HCEC 1CT (cell line): ENCODE data around the gene ST3GAL6.
A peak's percentile ranks its signal among the peaks of the same experiment; 100 is the strongest.
"Not testable (repeated sequence)": the region's sequence is repeated elsewhere in the genome, so short reads cannot be mapped to it uniquely, and the experiment has no call there.

Experiments used
- DNase-seq: peaks from one replicate; pipeline ENCODE4 v3.0.0-alpha.2; 2017

The ST3GAL6 gene

DNA sequence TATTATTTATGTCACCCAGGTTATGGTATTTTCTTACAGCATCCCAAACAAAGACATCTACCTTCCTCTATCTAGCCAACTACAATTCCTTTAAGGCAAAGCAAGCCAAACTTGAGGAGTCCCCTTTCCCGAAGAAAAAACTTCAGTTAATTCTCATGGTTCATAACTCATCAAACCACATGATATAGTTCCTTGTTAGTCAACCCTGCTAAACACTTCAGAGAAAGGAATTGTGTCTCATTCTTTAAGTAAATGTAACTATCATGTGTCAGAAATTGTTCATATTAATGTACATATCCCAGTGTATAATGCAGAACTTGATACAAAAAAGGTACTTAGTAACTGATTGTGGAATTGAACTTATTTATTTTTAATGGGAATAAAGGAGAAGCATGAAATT is 44.4 kb downstream of the ST3GAL6 start:
- DNase-seq, result no peak

DNA sequence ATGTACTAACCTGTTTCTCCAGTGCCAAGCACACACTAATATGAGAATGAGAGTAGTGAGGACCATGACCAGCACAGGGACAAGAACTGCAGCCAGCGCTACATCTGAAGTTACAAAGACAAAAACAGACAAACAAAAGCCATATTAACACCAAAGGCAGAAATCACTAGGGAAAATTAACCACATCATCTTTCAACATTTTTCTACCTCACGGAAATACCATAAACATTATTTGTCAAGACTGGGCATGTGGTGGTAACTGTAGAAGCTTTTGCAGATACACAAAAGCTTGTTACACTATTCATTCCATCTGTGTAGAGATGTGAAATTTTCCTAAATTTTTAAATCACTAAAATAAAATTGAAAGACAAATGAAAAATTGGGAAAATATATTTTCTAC is 44.9 kb downstream of the ST3GAL6 start:
- DNase-seq, result no peak

DNA sequence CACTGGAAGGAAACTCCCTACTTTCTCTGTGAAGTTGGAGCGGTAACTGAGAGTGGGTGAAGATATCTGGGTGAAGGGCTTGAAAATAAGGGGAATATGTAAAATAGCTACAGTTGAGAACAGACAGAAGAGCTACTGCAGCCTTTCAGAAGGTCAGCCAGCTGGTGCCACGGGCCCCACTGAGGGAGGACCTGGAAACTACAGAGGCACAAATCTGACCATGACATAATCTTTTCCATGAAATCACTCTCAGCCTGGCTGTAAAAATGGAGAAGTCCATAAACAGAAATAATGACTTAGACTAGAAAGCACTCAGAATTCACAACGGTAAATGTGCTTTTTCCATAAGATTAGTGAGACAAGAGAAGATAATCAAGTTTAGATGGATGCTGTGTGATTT is 46.4 kb downstream of the ST3GAL6 start:
- no peak for DNase-seq

DNA sequence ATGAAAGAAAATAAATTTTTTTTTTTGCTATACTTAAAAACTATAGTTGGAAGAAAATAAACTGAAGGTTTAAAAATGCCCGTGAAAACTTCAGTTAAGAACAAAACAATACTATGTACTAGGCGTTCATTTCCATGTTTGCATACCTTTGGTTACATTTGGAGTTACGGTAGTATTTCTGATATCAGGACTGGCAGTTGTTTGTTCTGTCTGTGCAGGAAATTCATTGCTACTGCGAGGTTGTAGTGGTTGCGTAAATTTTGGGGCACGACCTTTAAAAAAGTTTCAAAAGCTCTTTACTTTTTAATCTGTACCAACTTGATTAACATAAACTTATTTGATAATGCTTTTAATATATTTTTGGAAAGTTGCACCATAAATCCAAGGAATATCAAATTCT is 47.9 kb downstream of the ST3GAL6 start:
- DNase-seq, result no peak

DNA sequence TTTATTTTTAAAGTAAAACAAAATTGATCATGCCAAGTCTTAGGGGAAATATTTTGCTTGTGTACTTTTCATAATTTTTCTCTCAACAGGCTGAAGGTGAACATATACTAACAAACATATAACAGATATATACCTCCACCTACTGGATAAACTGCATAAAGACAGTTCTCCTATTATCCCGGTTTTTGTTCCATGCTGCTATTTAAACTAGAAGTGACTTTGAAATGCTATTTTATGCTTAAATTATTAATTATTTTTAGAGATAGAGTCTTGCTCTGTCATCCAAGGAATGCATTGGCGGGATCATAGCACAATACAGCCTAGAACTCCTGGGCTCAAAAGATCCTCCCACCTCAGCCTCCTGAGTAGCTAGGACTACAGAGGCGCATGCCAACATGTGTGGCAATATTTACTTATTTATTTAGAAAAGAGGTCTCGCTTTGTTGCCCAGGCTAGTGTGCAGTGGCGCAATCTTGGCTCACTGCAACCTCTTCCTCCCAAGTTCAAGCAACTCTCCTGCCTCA is 49.8 kb downstream of the ST3GAL6 start:
- peak; percentile 53 for DNase-seq

DNA sequence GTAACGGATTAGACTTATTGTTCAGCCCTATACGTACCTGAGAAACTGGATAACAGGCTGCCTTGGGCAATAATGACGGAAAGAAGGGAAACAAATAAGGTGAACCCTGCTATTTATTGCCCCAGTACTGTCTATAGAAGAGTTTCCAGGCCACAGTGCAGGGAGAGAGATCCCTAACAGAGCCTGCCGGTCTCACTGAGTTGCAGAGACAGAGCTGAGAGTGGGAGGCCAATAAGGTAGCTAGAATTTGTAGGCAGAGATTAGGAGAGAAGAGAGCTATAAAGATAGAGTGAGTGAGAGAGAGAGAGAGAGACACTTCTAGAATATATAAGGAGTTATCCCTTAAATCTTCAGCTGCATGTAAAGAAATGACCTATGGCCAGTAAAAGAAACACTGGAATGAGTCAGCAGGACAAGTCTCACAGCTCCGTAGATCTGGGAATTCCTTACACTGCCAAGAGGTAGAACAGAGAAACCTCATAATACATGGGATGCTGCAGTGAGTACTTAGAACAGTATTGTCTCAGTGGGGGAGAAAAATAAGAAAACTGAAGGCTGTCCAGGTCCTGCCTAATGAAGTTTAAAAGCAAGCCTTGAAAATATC is 51.8 kb downstream of the ST3GAL6 start:
- peak; percentile 76 for DNase-seq

DNA sequence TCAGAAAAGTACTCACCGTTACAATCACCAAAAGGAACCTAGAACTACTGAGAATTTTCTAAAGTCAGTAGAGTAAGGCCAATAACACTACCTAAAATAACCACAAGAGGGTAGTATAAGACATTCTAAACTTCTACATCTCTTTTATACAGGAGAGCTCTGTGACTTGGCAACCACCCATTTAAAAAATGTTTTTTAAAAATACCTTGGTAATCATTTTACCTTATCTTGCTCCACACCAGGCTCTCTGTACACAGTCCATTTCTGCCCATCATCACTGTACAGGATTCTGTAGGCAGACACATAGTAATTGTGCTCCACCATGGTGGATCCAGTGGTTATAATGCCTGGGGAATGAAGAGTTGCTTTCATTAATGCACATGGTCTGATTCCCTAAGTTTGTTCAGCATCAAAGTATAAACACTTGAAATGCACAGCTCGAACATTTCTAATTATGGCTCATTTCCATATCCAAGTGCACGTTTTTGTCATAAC is 54.5 kb downstream of the ST3GAL6 start:
- DNase-seq, result peak; percentile 60

DNA sequence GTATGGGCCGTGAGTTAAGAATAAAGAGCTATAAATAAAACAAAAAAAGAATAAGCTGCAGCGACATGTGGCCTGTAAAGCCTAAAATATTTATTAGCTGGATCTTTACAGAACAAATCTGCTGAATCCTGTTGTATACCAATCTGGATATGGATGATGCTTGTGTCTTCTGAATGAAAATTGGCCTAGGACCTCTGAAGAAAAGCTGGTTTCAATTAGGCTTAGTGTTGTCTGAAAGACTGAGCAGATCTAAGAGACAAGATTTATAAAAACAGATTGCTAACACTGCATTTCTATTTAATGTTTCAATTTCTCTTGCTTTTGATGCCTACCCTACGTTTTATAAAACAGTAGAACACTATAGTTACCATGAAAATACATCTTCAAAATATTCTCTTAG is 57.9 kb downstream of the ST3GAL6 start:
- no peak for DNase-seq

DNA sequence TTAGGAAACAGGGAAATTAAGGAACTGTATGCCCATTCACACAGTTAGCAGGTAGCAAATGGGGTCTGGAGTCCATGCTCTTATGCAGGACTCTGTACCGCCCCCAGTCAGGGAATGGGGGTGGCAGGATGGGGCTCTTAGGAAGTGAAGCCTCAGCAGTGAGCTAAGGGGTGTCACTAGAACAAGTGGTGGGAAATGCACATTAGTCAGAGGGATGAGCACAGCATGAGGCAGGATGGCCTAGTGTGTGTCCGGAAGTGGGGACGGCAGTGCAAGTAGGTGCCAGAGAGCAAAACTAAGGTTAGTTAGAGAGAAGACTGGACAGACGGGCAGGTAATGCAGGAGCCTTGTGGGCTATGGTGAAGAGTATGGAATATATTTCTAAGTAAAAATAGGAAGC is 60.7 kb downstream of the ST3GAL6 start:
- DNase-seq, result peak; percentile 74

DNA sequence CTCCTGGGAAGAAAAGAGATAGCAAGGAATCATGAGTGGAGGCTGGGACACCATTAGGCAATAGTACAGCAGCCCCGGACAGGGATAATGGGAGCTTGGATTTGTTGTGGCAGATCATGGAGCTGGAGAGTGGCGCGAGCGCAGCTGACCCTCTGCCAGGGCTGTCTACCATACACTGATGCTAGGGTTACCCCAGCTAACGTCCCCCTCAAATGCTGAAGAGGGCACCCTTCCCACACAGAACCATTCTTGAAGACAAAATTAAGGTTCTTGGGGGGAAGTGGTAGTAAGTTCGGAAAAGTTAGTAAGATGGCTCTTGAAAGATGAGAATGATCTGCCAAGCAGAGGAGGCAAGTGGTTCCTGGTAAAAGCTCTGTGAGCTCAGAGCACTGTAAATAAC is 61.1 kb downstream of the ST3GAL6 start:
- DNase-seq, result peak; percentile 36

DNA sequence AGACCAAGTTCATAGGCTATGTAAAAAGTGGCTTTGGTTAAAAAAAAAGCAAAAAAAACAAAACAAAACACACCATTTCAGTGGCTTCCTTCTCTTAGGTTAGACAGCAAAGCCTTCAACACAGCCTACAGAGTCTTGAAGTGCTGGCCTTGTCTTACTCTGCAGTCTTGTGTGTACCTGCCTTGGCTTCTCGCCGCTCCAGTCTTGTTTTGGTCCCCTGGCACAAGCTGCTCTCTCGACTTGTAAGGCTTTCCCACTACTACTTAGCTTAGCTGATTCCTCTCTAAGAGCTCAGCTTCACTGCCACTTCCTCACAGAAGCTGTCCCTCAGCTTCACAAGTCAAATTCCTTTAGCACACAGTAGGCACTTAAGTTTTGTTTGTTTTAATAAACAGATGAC is 63.0 kb downstream of the ST3GAL6 start:
- no peak for DNase-seq

DNA sequence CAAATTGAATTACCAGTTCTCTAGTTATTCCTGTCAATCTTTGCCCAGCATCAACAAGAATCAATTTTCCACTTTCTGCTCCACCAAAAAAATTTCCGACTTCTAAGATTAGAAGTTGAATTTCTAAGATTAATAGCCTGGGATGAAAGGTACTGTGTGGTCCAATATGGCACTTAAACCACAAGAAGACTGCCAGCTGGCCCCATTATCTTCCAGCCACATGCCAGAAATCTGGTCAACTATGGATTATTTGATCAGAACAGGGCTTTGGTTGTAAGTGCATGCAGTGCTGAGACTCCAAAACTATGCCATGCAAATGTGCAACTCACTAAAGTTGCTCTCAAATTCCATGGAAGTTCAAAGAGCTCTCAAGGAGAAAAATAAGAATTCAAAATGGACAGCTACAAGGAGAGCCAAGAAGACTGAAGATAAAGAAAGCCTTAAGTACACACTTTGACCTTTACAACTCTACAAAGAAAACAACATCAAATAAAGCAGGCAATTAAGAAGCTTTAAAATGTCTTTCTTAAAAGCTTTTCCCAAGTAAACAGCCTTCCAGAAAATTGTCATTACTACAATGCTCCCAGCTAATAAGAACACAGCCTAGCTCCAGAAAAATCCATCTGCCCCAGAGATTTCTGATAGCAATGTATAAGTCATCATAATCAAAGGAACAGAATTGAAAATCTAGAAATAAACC is 64.2 kb downstream of the ST3GAL6 start:
- DNase-seq, result no peak

DNA sequence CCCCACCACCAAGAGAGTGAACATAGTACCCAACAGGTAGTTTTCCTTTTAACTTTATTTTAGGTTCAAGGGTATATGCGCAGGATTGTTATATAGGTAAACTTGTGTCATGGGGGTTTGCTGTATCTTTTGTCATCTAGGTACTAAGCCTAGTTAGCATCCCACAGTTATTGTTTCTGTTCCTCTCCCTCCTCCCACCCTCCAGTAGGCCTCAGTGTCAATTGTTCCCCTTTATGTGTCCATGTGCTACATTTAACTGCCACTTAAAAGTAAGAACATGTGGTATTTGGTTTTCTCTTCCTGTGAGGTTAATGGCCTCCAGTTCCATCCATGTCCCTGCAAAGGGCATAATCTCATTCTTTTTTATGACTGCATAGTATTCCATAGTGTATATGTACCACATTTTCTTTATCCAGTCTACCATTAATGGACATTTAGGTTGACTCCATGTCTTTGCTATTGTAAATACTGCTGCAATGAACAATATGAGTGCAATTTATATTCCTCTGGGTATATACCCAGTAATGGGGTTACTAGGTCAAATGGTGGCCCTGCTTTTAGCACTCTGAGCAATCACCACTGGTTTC is 66.2 kb downstream of the ST3GAL6 start:
- DNase-seq, result no peak

DNA sequence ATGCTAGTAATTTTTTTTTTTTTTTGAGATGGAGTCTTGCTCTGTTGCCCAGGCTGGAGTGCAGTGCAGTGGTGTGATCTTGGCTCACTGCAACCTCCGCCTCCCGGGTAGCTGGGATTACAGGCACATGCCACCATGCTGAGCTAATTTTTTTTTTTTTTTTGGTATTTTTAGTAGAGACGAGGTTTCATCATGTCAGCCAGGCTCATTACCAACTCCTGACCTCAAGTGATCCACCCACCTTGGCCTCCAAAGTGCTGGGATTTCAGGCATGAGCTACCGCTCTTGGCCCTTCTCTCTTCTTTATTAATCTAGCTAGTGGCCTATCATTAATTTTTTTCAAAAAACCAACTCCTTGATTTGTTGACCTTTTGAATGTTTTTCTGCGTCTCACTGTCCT is 67.9 kb downstream of the ST3GAL6 start:
- DNase-seq, result not testable (repeated sequence)

DNA sequence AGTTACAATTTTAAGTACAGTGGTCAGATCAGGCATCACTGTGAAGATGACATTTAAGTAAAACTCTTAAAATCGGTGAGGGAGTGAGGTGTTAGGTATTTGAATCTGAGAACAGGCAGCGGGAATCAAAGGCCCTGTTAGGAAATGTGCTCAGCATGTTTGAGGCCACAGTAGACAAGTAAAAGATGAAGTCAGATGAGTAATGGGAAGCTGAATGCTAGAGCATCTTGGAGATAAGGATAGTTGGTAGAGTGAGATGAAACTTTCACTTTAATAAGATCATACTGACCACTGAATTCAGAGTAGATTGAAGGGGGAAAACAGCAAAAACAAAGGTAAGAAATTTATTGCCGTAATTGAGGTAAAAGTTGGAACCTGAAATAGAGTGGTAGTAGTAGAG is 76.7 kb downstream of the ST3GAL6 start:
- DNase-seq, result no peak

DNA sequence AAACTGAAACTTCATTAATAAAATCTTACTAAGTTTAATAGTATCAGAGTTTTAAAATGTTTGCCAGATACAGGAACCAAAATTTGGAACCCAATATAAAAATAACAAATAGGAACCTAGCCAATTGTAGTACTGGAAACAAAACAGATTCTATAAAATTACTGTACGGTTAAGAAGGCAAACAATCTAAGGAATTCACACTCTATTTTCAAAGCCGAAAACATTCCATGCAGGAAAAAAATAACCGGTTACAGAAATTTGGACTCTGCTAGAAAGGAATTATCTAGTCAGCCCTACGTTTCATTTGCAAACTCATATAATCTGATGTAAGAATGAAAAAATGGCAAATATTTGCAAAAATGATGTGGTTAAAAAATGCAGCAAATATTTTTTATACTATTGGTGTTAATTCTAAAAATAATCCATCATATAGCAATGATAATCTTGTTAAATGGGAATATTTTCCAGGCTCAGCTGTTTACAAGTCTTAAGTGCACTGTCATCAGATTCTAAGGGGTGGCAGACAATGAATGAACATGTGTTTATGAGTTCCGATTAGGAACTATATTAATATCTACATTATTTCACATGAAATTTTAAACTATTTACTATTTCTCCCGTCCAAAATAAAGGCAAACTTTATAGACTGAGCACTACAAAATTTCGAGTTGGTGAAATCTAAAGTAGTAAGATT is 80.3 kb downstream of the ST3GAL6 start:
- no peak for DNase-seq
